ENCODE data around the gene SAMD5. TPM values are rescaled to one million over a fixed set of nuclear protein-coding genes. Genes with fewer than 3 reads are reported as not detected.
A peak's percentile ranks its signal among the peaks of the same experiment; 100 is the strongest.

The SAMD5 gene
- total and polyA plus RNA-seq, 2 experiments from 2014 or later = 0.03 TPM; not detected in 1

DNA sequence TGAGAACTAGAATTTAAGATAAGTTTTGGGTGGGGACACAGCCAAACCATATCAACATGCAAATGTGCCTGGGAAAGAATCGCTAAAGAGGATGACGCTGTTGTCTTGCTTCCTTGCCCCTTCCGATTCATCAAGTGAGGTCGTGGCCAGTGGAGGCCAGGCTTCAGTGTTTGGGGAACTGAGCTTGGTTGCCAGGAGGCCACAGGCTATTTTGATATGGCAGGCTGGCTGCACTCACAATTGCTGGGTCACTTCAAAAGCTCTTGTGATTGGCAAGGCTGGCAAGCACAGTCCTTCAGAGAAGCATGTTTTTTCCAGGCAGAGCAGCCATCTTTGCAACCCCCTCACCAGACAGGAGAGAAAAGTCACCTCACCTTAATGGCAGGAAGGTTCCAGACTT lies 45.8 kb downstream of the SAMD5 start:
- Mint-ChIP-seq H3K27me3 (ENCODE audit: insufficient read depth, low read depth, poor library complexity) (peaks cover 2% of the 10 kb centered on the region), H3K4me3 (no peak overlapping the region), H3K27ac (no peak overlapping the region), H3K4me1 (peaks cover 6% of the 10 kb centered on the region), H3K36me3 (ENCODE audit: low read depth) (no peaks in the 10 kb centered on the region), H3K9me3 (peaks cover 3% of the 10 kb centered on the region; the same call in 1 of the 3 replicates)
- Histone ChIP-seq H3K4me3 (no peak overlapping the region), H3K4me2 (no peak overlapping the region), H3K4me1 (ENCODE audit: insufficient read depth) (no peaks in the 10 kb centered on the region), H3K36me3 (ENCODE audit: insufficient read depth) (no peaks in the 10 kb centered on the region), H3K27me3 (ENCODE audit: insufficient read depth) (no peaks in the 10 kb centered on the region), H4K20me1 (replicated peaks; ENCODE audit: insufficient read depth) (no peaks in the 10 kb centered on the region), H3K27ac (ENCODE audit: low read depth) (no peak overlapping the region), H3K79me2 (replicated peaks; ENCODE audit: insufficient read depth) (no peaks in the 10 kb centered on the region), H2AFZ (no peak overlapping the region), H3K9me2 (ENCODE audit: insufficient read depth) (no peaks in the 10 kb centered on the region), H3F3A (replicated peaks; ENCODE audit: low read depth) (no peaks in the 10 kb centered on the region)
- DNase-seq (ENCODE audit: low spot score) (no peak), ATAC-seq (no peak)
- TF ChIP-seq, protein P1, sequence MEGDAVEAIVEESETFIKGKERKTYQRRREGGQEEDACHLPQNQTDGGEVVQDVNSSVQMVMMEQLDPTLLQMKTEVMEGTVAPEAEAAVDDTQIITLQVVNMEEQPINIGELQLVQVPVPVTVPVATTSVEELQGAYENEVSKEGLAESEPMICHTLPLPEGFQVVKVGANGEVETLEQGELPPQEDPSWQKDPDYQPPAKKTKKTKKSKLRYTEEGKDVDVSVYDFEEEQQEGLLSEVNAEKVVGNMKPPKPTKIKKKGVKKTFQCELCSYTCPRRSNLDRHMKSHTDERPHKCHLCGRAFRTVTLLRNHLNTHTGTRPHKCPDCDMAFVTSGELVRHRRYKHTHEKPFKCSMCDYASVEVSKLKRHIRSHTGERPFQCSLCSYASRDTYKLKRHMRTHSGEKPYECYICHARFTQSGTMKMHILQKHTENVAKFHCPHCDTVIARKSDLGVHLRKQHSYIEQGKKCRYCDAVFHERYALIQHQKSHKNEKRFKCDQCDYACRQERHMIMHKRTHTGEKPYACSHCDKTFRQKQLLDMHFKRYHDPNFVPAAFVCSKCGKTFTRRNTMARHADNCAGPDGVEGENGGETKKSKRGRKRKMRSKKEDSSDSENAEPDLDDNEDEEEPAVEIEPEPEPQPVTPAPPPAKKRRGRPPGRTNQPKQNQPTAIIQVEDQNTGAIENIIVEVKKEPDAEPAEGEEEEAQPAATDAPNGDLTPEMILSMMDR (conservative IDR thresholded peaks at IDR 0.05; ENCODE audit: low read depth in 2 of 2) = no peak

DNA sequence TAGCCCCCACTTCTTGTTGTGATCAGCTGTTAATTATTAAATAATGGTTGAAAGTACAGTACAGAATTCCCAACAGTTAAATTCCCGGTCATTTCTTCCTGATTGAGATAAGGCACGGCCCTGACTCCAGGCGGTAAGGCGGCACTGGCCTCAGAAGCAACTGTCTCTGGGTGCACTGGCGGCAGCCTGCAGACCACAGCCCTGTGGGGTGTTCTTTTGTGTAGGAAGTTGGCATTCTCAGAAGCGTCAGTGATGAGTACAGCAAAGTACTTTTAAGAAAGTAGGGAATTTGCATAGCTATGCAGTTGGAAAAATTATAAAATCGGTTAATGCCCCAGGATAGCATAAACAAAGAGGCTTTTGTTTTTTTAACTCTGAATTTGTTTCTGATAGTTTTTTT lies 50.5 kb downstream of the SAMD5 start:
- Histone ChIP-seq H4K20me1 (replicated peaks; ENCODE audit: insufficient read depth) (no peaks in the 10 kb centered on the region), H3K4me2 (no peak overlapping the region), H3F3A (replicated peaks; ENCODE audit: low read depth) (no peaks in the 10 kb centered on the region), H3K9me2 (ENCODE audit: insufficient read depth) (no peaks in the 10 kb centered on the region), H3K36me3 (ENCODE audit: insufficient read depth) (no peaks in the 10 kb centered on the region), H3K79me2 (replicated peaks; ENCODE audit: insufficient read depth) (no peaks in the 10 kb centered on the region), H3K27ac (ENCODE audit: low read depth) (no peak overlapping the region), H3K4me1 (ENCODE audit: insufficient read depth) (no peaks in the 10 kb centered on the region), H3K27me3 (ENCODE audit: insufficient read depth) (no peaks in the 10 kb centered on the region), H3K4me3 (no peak overlapping the region), H2AFZ (no peak overlapping the region)
- ATAC-seq = peak; percentile 66
- Mint-ChIP-seq H3K36me3 (ENCODE audit: low read depth) (no peaks in the 10 kb centered on the region), H3K4me1 (peaks cover 6% of the 10 kb centered on the region), H3K27ac (no peak overlapping the region), H3K4me3 (no peak overlapping the region), H3K27me3 (ENCODE audit: insufficient read depth, low read depth, poor library complexity) (no peaks in the 10 kb centered on the region), H3K9me3 (peaks cover 3% of the 10 kb centered on the region; the same call in 1 of the 3 replicates)
- TF ChIP-seq ZNF331 (CRISPR knock-in tag; IDR thresholded peaks at IDR 0.05; ENCODE audit: low read depth) = no peak
- TF ChIP-seq, protein P2, sequence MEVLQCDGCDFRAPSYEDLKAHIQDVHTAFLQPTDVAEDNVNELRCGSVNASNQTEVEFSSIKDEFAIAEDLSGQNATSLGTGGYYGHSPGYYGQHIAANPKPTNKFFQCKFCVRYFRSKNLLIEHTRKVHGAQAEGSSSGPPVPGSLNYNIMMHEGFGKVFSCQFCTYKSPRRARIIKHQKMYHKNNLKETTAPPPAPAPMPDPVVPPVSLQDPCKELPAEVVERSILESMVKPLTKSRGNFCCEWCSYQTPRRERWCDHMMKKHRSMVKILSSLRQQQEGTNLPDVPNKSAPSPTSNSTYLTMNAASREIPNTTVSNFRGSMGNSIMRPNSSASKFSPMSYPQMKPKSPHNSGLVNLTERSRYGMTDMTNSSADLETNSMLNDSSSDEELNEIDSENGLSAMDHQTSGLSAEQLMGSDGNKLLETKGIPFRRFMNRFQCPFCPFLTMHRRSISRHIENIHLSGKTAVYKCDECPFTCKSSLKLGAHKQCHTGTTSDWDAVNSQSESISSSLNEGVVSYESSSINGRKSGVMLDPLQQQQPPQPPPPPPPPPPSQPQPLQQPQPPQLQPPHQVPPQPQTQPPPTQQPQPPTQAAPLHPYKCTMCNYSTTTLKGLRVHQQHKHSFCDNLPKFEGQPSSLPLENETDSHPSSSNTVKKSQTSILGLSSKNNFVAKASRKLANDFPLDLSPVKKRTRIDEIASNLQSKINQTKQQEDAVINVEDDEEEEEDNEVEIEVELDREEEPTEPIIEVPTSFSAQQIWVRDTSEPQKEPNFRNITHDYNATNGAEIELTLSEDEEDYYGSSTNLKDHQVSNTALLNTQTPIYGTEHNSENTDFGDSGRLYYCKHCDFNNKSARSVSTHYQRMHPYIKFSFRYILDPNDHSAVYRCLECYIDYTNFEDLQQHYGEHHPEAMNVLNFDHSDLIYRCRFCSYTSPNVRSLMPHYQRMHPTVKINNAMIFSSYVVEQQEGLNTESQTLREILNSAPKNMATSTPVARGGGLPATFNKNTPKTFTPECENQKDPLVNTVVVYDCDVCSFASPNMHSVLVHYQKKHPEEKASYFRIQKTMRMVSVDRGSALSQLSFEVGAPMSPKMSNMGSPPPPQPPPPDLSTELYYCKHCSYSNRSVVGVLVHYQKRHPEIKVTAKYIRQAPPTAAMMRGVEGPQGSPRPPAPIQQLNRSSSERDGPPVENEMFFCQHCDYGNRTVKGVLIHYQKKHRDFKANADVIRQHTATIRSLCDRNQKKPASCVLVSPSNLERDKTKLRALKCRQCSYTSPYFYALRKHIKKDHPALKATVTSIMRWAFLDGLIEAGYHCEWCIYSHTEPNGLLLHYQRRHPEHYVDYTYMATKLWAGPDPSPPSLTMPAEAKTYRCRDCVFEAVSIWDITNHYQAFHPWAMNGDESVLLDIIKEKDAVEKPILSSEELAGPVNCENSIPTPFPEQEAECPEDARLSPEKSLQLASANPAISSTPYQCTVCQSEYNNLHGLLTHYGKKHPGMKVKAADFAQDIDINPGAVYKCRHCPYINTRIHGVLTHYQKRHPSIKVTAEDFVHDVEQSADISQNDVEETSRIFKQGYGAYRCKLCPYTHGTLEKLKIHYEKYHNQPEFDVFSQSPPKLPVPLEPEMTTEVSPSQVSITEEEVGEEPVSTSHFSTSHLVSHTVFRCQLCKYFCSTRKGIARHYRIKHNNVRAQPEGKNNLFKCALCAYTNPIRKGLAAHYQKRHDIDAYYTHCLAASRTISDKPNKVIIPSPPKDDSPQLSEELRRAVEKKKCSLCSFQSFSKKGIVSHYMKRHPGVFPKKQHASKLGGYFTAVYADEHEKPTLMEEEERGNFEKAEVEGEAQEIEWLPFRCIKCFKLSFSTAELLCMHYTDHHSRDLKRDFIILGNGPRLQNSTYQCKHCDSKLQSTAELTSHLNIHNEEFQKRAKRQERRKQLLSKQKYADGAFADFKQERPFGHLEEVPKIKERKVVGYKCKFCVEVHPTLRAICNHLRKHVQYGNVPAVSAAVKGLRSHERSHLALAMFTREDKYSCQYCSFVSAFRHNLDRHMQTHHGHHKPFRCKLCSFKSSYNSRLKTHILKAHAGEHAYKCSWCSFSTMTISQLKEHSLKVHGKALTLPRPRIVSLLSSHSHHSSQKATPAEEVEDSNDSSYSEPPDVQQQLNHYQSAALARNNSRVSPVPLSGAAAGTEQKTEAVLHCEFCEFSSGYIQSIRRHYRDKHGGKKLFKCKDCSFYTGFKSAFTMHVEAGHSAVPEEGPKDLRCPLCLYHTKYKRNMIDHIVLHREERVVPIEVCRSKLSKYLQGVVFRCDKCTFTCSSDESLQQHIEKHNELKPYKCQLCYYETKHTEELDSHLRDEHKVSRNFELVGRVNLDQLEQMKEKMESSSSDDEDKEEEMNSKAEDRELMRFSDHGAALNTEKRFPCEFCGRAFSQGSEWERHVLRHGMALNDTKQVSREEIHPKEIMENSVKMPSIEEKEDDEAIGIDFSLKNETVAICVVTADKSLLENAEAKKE (CRISPR knock-in tag; IDR thresholded peaks at IDR 0.05) = no peak
- DNase-seq (ENCODE audit: low spot score) = peak; percentile 5

Data from GM23338 (cell line).